Suppressor macrophage treated with lipopolysaccharide for 4 hours (primary cell): Measurements from ENCODE around the gene FILIP1L.

ENCODE experiments used
- DNase-seq: peaks from one replicate; pipeline ENCODE4 v3.0.0-alpha.2; 2020

FILIP1L gene

GRCh38 chr3:99966662-99967416 is 147.5 kb downstream of the FILIP1L start:
- DNase-seq: no peak

- no peak for DNase-seq
Measured at GRCh38 chr3:99965681-99966408, 148.5 kb downstream of the FILIP1L start.

GRCh38 chr3:99965077-99965476 is 149.2 kb downstream of the FILIP1L start:
- DNase-seq: no peak

- no peak for DNase-seq
Measured at GRCh38 chr3:99962703-99963102, 151.6 kb downstream of the FILIP1L start.

- DNase-seq: no peak
Measured at GRCh38 chr3:99961756-99962515, 152.4 kb downstream of the FILIP1L start.

- no peak for DNase-seq
Measured at GRCh38 chr3:99960941-99961340, 153.4 kb downstream of the FILIP1L start.

DNA sequence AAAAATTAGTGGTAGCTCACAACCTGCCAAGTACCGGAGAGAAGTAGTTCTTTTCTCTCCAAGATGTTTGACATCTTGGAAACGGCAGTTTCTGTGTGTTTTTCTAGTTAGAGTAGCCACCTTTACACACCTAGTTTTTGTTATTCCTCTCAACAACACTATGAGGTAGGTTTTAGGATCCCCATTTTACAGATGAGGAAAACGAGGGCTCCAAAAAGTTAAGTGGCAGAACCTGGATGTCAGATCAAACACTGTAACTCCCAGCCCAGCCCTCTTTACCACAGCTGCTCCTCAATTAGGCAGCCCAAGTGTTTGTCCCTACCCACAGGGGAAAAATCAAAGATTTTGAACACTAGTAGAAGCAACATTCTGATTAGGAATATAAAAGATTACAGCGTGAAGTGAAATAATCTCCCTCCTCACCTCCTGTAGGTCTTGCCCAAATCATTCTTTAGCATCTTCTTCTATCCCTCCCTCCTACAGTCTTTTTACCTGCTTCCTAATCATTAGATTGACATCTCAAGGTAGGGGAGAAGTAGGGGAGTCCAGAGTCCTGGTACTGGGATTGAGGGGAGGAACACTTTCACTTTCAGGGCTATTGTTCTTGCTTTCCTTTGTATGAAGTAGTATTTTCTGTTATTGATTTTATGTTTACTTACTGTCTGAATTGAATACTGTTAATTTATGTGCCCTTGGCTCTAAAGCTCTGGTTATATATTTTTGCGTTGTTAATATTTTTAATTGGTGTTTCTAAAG is 154.0 kb downstream of the FILIP1L start:
- no peak for DNase-seq

DNA sequence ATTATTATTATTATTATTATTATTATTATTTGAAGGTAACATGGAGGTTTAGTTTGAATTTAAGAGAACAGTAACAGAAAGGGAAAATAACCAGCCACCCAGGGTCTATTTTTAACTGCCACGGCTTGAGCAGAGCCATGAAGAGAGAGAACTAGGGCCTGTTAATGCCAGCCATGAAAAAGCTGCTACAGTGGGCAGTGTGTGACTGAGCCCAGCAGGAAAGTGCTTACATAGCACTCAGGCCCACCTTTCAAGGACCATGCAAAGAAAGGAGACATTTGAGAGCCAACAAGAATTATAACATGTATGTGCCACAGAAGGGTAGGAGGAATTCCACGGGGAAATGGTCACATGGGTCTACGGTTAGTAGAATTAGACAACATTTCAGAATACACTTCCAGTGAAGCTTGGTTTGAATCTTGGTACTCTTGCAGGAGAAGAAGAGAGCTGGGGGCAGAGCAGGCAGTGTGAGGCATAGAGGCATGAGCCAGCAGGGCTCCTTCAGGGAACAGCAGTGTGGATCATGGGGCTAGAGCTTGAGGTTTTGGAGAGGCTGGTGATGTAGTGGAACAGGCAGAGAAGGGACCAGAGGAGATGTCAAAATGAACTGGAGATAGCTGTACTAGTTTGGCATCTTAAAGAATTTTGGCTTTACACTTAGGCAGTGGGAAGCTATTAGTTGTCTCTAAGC is 155.9 kb downstream of the FILIP1L start:
- DNase-seq: no peak

DNA sequence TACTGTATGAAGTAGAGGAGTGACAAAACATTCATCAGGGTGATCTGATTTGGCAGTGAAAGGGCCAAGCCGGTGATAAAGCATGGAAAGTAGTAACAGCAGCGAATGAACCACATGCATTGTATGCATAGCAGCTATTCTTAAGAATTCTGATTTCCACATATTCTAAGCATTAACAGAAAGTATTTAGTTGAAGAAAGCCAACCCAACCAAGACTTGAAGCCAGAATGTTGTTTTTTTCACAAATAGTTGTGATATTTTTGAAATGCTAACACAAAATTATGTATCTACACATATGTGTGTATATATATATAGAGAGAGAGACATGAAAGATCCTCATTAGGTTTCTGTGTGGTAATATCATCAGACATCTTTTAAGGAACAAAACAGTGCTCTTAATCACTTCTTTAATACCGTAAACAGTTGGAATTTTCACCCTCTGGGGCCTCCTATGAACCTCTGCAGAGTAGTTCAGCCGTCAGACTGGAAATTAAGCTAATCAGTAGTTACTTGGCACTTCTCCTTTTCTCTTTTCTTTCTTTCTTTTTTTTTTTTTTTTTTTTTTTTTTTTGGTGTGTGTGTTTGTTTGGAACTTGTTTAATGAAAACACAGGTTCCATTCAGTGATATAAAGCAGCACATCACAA is 157.0 kb downstream of the FILIP1L start:
- no peak for DNase-seq

- no peak for DNase-seq
Measured at GRCh38 chr3:99955773-99956562, 158.3 kb downstream of the FILIP1L start.

DNA sequence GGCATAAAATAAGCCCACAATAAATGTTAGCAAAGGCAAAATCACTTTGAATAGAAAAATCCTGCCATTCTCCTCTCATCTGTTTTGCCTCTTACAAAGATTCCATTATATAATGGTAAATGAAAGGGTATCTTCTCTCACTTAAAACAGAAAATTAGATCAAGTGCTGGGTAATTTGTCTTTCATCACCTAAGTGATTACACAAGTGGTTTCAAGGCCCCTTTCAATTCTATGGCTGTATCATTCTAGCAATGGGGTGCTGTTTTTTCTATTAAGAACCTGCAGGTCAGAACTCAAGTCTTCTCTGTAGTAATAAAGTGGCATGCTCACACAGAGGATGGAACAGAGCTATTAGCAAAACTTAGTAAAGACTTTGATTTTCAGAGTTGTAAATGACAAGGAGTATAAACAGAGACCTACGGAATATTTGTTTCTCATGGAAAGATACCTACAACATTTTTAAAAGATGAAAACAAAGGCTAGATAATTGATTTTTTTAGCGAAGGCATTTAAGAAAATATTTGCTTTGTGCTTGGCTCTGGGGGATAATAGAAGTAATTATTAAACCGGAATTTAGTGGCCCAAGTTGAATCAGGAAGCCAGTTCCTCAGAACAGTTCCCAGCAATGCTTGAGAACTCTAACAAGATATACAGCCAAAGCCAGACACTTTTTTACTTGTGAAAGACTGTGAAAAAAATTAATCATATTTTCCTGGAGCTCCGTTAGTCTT is 159.2 kb downstream of the FILIP1L start:
- no peak for DNase-seq

- DNase-seq: no peak
Measured at GRCh38 chr3:99953596-99953995, 160.7 kb downstream of the FILIP1L start.

GRCh38 chr3:99952306-99952705 is 162.0 kb downstream of the FILIP1L start:
- no peak for DNase-seq

- no peak for DNase-seq
Measured at GRCh38 chr3:99951701-99952100, 162.6 kb downstream of the FILIP1L start.

DNA sequence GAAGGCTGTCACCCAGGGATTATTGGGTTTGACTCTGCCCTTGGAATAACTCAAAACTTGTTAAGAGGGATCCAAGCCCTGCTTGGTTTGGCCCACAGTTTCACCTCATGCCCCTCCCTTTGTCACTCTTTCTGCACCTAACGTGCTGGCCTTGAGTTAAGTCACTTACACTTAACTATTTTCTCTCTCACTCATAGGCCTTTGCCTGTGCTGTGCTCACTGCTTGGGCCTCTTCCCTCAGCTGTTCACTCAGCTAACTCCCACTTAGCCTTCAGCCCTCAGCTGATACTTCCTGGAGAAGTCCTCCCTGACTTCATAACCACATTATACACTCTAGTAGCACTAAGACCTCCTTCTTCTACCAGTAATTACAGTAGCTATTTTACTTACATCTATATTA is 163.4 kb downstream of the FILIP1L start:
- no peak for DNase-seq

GRCh38 chr3:99949956-99950670 is 164.2 kb downstream of the FILIP1L start:
- DNase-seq: no peak

DNA sequence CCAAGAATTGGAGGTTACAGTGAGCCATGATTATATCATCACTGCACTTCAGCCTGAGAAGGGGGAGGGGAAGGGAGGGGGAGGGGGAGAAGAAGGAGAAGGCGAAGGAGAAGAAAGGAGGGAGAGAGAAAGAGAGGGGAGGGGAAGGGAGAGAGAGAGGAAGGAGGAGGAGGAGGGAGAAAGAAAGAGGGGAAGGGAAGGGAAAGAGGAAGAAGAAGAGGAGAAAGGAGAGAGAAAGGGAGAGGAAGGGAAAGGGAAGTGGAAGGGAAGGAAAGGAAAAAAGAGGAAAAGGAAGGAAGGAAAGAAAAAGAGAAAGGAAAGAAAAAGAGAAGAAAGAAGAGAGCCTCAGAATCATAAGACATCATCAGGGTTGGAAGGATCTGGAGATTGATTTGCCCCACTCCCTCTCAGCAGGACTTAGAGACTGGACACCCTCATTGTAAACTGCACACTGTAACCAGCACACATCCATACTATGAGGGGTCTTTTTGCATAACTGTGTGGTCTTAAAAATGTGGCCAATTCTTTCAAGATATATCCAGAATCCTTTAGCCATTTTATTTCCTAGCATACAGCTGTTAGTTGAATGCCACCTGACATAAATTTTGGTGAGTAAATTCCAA is 165.7 kb downstream of the FILIP1L start:
- DNase-seq: no peak

- no peak for DNase-seq
Measured at GRCh38 chr3:99947356-99947755, 166.9 kb downstream of the FILIP1L start.
